Ovary (tissue), 9 donors: ENCODE measurements around the gene NES. TPM values are rescaled to one million over a fixed set of nuclear protein-coding genes. Genes with fewer than 3 reads are reported as not detected.
A peak's percentile ranks its signal among the peaks of the same experiment; 100 is the strongest.

ENCODE experiments used
- DNase-seq, 5 donors: peaks; one replicate each; pipeline ENCODE4 v3.0.0-alpha.2; 2019 to 2020
- H3K27ac ChIP-seq, 2 donors: fragments of 200-600 bp; one replicate each; pipeline versions ENCODE4 v1.5.1 to v1.8.0; 2019 to 2022
- H3K27me3 ChIP-seq: fragments of 200-600 bp; one replicate; pipeline ENCODE4 v1.8.0; 2022
- H3K36me3 ChIP-seq: fragments of 200-600 bp; sonication (generic); one replicate; pipeline ENCODE4 v1.5.1; 2019
- H3K4me1 ChIP-seq: one replicate; pipeline ENCODE4 v1.8.1; 2013; ENCODE audit warnings: mild to moderate bottlenecking, moderate library complexity; ENCODE audit not compliant: insufficient read depth
- H3K4me3 ChIP-seq: fragments of 200-600 bp; sonication (generic); one replicate; pipeline ENCODE4 v1.5.1; 2017
- H3K9me3 ChIP-seq, 2 donors: fragments of 200-600 bp in 1 of 2; sonication (generic) in 1 of 2; one replicate each; pipeline versions ENCODE4 v1.5.1 to v1.8.1; 2013 to 2019; ENCODE audit warnings: mild to moderate bottlenecking in 1 of 2, moderate library complexity in 1 of 2
- CTCF ChIP-seq, 3 donors: fragments of 450-650 bp in 2 of 3; fragments of 200-600 bp in 1 of 3; IDR thresholded peaks; one replicate each; pipeline versions ENCODE4 v1.5.1 to v1.8.0; 2016 to 2022; ENCODE audit warnings: antibody characterized with exemption in 3 of 3, mild to moderate bottlenecking in 1 of 3
- EP300 ChIP-seq: sonication (generic); formaldehyde crosslinking; IDR thresholded peaks from one replicate; pipeline ENCODE4 v1.6.1; 2017; ENCODE audit warnings: antibody characterized with exemption
- POLR2A ChIP-seq: fragments of 450-650 bp; IDR thresholded peaks from one replicate; pipeline ENCODE4 v1.6.1; 2017; ENCODE audit warnings: antibody characterized with exemption, mild to moderate bottlenecking, moderate library complexity
- WGBS, 3 donors: extraction: QIAGEN DNeasy Blood & Tissue Kit in 1 of 3; methylation state at CpG; one replicate each; pipeline versions ENCODE4 v1.1.5 to v1.1.7; 2013 to 2017; 5-methylcytosine and 5-hydroxymethylcytosine counted together
- intact Hi-C, 4 donors: fragments of 100-400 bp; cut with DNase I; formaldehyde crosslinking; loops; one replicate each; pipeline versions ENCODE4 v1.11.0 to v1.15.1; 2022 to 2023
- polyA plus RNA-seq, 2 donors: library from polyadenylated mRNA; stranded (reverse); fragments of 200-250 nt in 1 of 2; fragments of 350-450 nt in 1 of 2; fragmentation: Illumina TruSeq in 1 of 2; extraction: RNeasy Lipid Tissue Mini Kit (QIAGEN cat#74804) in 1 of 2; gene quantifications; one replicate each; pipeline ENCODE4 v1.2.3, GENCODE V29; 2013 to 2014
- total RNA-seq, 7 donors: library from RNA; depleted of rRNA in 2 of 7; stranded (reverse); fragments of >200 nt in 2 of 7; fragmentation: NEBNext Ultra II Directional in 3 of 7; extraction: Animal tissue kit (Norgen Biotek cat#: 25700) in 3 of 7; gene quantifications; one replicate each; pipeline versions ENCODE4 v1.1.0 to v1.2.4, GENCODE V29; 2016 to 2023
- donor health status: DM: no; HTN: no; CAD: no; lungs with moderate emphysema.
- donor health status: DM: no; HTN: no; CAD: no.
- donor health status: Bipolar disorder and iron deficiency.
- donor health status: DM: yes; HTN: yes; CAD: no.
- donor health status: DM: no; HTN: no; CAD: no.
- donor health status: DM: yes; HTN: yes; CAD: no.

NES gene
- total and polyA plus RNA-seq, 9 donors: 3.5 to 32.9 (median 11.3) TPM

- no peak for DNase-seq
- Histone ChIP-seq H3K4me3 (no peak overlapping the region), H3K36me3 (no peaks in the 10 kb centered on the region), H3K9me3 (no peaks in the 10 kb centered on the region), H3K4me1 (no peaks in the 10 kb centered on the region), H3K27ac (peak overlapping the region in 1 of 2 donors; percentile 30), H3K27me3 (no peaks in the 10 kb centered on the region)
- TF ChIP-seq CTCF (IDR thresholded peaks at IDR 0.05): no peak
- no peak for TF ChIP-seq POLR2A
- no peak for TF ChIP-seq EP300
- WGBS, 3 donors: 28 to 49% (median 34%) methylated on average over 5 of the region's 5 CpGs
- intact Hi-C loops: no loop called here
Measured at GRCh38 chr1:156663178-156663577, 14.0 kb downstream of the NES start.

- no peak overlapping the region for H3K27ac ChIP-seq
- intact Hi-C loops: no loop called here
- H3K9me3 ChIP-seq: no peaks in the 10 kb centered on the region
- 91 to 92% (median 92%) methylated on average over 5 of the region's 5 CpGs for WGBS, 3 donors
- H3K4me3 ChIP-seq: no peak overlapping the region
- no peak for TF ChIP-seq CTCF (IDR thresholded peaks at IDR 0.05)
- no peak for TF ChIP-seq EP300
- no peak for TF ChIP-seq POLR2A
- no peak for DNase-seq
- no peaks in the 10 kb centered on the region for H3K4me1 ChIP-seq
- H3K27me3 ChIP-seq: no peaks in the 10 kb centered on the region
- no peaks in the 10 kb centered on the region for H3K36me3 ChIP-seq
Measured at GRCh38 chr1:156662800-156663055, 14.5 kb downstream of the NES start.

GRCh38 chr1:156662005-156662799 is 15.0 kb downstream of the NES start:
- WGBS, 3 donors: 64 to 68% (median 66%) methylated on average over 12 of the region's 12 CpGs

GRCh38 chr1:156660752-156661112 is 16.5 kb downstream of the NES start:
- Histone ChIP-seq H3K27ac (peak overlapping the region; percentile 22 to 52), H3K9me3 (no peaks in the 10 kb centered on the region), H3K4me1 (no peaks in the 10 kb centered on the region), H3K36me3 (no peaks in the 10 kb centered on the region), H3K27me3 (no peaks in the 10 kb centered on the region), H3K4me3 (no peak overlapping the region)
- WGBS, 3 donors: 66 to 77% (median 75%) methylated on average over 2 of the region's 2 CpGs
- DNase-seq: no peak
- intact Hi-C loops: loop anchor here in 1 of 4 donors (2.0 kb wide), 1 partner anchor 14 kb away; no protein-coding TSS in a partner anchor
- TF ChIP-seq POLR2A: no peak
- no peak for TF ChIP-seq EP300
- TF ChIP-seq CTCF (IDR thresholded peaks at IDR 0.05): no peak

More at GRCh38 chr1:156662005-156662799, 15.0 kb downstream of the NES start:
- intact Hi-C loops: no loop called here
- Histone ChIP-seq H3K4me3 (no peak overlapping the region), H3K9me3 (no peaks in the 10 kb centered on the region), H3K27me3 (no peaks in the 10 kb centered on the region), H3K36me3 (no peaks in the 10 kb centered on the region), H3K27ac (peak overlapping the region in 1 of 2 donors; percentile 22), H3K4me1 (no peaks in the 10 kb centered on the region)
- no peak for TF ChIP-seq CTCF (IDR thresholded peaks at IDR 0.05)
- TF ChIP-seq EP300: no peak
- no peak for TF ChIP-seq POLR2A
- no peak for DNase-seq
